ENCODE data around the gene CAMK2G. TPM values are rescaled to one million over a fixed set of nuclear protein-coding genes. Genes with fewer than 3 reads are reported as not detected.

The CAMK2G gene
- total RNA-seq, 2 donors from 2014 or later: 20.9 to 21.7 TPM

DNA sequence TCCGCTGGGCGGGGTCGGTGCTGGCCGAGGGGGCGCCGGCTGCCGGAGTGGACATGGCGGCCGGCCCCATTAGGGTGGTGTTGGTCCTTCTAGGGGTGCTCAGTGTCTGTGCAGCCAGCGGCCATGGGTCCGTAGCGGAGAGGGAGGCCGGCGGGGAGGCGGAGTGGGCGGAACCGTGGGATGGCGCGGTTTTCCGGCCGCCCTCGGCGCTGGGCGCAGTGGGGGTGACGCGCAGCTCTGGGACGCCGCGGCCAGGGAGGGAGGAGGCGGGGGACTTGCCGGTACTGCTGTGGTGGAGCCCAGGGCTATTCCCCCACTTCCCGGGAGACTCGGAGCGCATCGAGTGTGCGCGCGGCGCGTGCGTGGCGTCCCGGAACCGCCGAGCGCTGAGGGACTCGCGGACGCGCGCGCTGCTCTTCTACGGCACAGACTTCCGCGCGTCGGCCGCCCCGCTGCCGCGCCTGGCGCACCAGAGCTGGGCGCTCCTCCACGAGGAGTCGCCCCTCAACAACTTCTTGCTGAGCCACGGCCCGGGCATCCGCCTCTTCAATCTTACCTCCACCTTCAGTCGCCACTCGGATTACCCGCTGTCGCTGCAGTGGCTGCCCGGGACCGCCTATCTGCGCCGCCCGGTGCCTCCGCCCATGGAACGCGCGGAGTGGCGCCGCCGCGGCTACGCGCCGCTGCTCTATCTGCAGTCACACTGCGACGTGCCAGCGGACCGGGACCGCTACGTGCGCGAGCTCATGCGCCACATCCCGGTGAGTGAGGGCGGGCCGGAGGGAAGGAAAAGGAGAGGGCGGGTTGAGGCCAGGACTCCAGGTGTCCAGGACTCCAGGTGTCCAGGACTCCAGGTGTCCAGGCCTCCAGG is 101.8 kb downstream of the CAMK2G start:
- H3K4me3 Mint-ChIP-seq: peak overlapping the region; percentile 80
- peaks cover 28% of the 10 kb centered on the region for H3K4me1 Mint-ChIP-seq
- no peaks in the 10 kb centered on the region for H3K9me3 Mint-ChIP-seq
- peaks cover 50% of the 10 kb centered on the region for H3K36me3 Mint-ChIP-seq (ENCODE audit: low read depth)
- no peaks in the 10 kb centered on the region for H3K27me3 ChIP-seq (ENCODE audit: control insufficient read depth, insufficient read depth, low read length, poor library complexity, severe bottlenecking)
- H3K27ac ChIP-seq (ENCODE audit: low read depth, low read length): peak overlapping the region; percentile 82
- peaks cover 59% of the 10 kb centered on the region for H3K36me3 ChIP-seq (ENCODE audit: control insufficient read depth, insufficient read depth, low read length)
- H3K27me3 Mint-ChIP-seq (ENCODE audit: insufficient read depth): no peaks in the 10 kb centered on the region
- peaks cover 6% of the 10 kb centered on the region for H3K4me1 ChIP-seq (ENCODE audit: control insufficient read depth, insufficient read depth, low read length)
- H3K4me3 ChIP-seq (ENCODE audit: low read length): peak overlapping the region; percentile 86
- TF ChIP-seq, protein P1, sequence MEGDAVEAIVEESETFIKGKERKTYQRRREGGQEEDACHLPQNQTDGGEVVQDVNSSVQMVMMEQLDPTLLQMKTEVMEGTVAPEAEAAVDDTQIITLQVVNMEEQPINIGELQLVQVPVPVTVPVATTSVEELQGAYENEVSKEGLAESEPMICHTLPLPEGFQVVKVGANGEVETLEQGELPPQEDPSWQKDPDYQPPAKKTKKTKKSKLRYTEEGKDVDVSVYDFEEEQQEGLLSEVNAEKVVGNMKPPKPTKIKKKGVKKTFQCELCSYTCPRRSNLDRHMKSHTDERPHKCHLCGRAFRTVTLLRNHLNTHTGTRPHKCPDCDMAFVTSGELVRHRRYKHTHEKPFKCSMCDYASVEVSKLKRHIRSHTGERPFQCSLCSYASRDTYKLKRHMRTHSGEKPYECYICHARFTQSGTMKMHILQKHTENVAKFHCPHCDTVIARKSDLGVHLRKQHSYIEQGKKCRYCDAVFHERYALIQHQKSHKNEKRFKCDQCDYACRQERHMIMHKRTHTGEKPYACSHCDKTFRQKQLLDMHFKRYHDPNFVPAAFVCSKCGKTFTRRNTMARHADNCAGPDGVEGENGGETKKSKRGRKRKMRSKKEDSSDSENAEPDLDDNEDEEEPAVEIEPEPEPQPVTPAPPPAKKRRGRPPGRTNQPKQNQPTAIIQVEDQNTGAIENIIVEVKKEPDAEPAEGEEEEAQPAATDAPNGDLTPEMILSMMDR (conservative IDR thresholded peaks at IDR 0.05): no peak
- WGBS, 2 experiments (ENCODE audit: insufficient coverage in 1 of 2, insufficient read length in 1 of 2): 0 to 2% methylated on average over 17 to 101 of the region's 101 CpGs
- H3K9ac ChIP-seq (ENCODE audit: extremely low read depth, low read length, poor library complexity, severe bottlenecking): peak overlapping the region; percentile 62
- peak overlapping the region; percentile 83 for H3K27ac Mint-ChIP-seq
- no peaks in the 10 kb centered on the region for H3K9me3 ChIP-seq (ENCODE audit: control insufficient read depth, low read length)
- DNase-seq: peak; percentile 92

GRCh38 chr10:73771722-73772280 is 102.6 kb downstream of the CAMK2G start:
- WGBS, 2 experiments (ENCODE audit: insufficient coverage in 1 of 2, insufficient read length in 1 of 2): 22 to 29% methylated on average over 16 to 17 of the region's 17 CpGs
- H3K36me3 ChIP-seq (ENCODE audit: control insufficient read depth, insufficient read depth, low read length): peaks cover 58% of the 10 kb centered on the region

DNA sequence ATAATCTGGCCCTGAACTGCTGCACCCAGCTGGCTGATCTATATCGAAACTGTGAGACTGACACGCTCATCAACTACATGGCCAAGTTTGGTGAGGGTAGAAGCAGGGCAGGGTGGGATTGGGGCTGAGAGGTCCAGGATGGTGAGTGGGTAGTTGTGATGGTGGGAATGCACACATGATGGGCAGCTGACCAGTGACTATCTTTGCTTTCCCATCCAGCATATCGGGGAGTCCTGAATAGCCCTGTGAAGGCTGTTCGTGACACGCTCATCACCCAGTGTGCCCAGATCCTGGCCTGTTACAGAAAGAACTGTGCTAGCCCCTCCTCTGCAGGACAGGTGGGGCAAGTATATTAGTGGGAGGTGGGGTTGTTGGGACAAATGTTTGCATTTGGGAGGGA is 105.0 kb downstream of the CAMK2G start:
- Mint-ChIP-seq H3K27ac (no peak overlapping the region), H3K27me3 (ENCODE audit: insufficient read depth) (no peaks in the 10 kb centered on the region), H3K36me3 (ENCODE audit: low read depth) (peaks cover 60% of the 10 kb centered on the region), H3K4me1 (peaks cover 19% of the 10 kb centered on the region), H3K9me3 (no peaks in the 10 kb centered on the region), H3K4me3 (no peak overlapping the region)
- Histone ChIP-seq H3K4me1 (ENCODE audit: control insufficient read depth, insufficient read depth, low read length) (peaks cover 3% of the 10 kb centered on the region), H3K9me3 (ENCODE audit: control insufficient read depth, low read length) (no peaks in the 10 kb centered on the region), H3K9ac (ENCODE audit: extremely low read depth, low read length, poor library complexity, severe bottlenecking) (no peak overlapping the region), H3K27ac (ENCODE audit: low read depth, low read length) (no peak overlapping the region), H3K36me3 (ENCODE audit: control insufficient read depth, insufficient read depth, low read length) (peaks cover 71% of the 10 kb centered on the region), H3K27me3 (ENCODE audit: control insufficient read depth, insufficient read depth, low read length, poor library complexity, severe bottlenecking) (no peaks in the 10 kb centered on the region), H3K4me3 (ENCODE audit: low read length) (no peak overlapping the region)
- TF ChIP-seq, protein P1 (conservative IDR thresholded peaks at IDR 0.05): no peak
- DNase-seq: no peak
- 99 to 100% methylated on average over 2 to 5 of the region's 5 CpGs for WGBS, 2 experiments (ENCODE audit: insufficient coverage in 1 of 2, insufficient read length in 1 of 2)

More at GRCh38 chr10:73771722-73772280, 102.6 kb downstream of the CAMK2G start:
- Histone ChIP-seq H3K9ac (ENCODE audit: extremely low read depth, low read length, poor library complexity, severe bottlenecking) (peak overlapping the region; percentile 62), H3K27ac (ENCODE audit: low read depth, low read length) (peak overlapping the region; percentile 82), H3K4me3 (ENCODE audit: low read length) (peak overlapping the region; percentile 86), H3K9me3 (ENCODE audit: control insufficient read depth, low read length) (no peaks in the 10 kb centered on the region), H3K4me1 (ENCODE audit: control insufficient read depth, insufficient read depth, low read length) (peaks cover 6% of the 10 kb centered on the region), H3K27me3 (ENCODE audit: control insufficient read depth, insufficient read depth, low read length, poor library complexity, severe bottlenecking) (no peaks in the 10 kb centered on the region)
- TF ChIP-seq, protein P1 (conservative IDR thresholded peaks at IDR 0.05): peak; percentile 35
- Mint-ChIP-seq H3K27me3 (ENCODE audit: insufficient read depth) (no peaks in the 10 kb centered on the region), H3K4me1 (peaks cover 28% of the 10 kb centered on the region), H3K9me3 (no peaks in the 10 kb centered on the region), H3K4me3 (peak overlapping the region; percentile 80), H3K36me3 (ENCODE audit: low read depth) (peaks cover 47% of the 10 kb centered on the region), H3K27ac (peak overlapping the region; percentile 83)
- peak; percentile 76 for DNase-seq

Measured in endodermal cell (in vitro differentiated cells).